Measurements from ENCODE around the gene KCNH8.

KCNH8 gene

DNA sequence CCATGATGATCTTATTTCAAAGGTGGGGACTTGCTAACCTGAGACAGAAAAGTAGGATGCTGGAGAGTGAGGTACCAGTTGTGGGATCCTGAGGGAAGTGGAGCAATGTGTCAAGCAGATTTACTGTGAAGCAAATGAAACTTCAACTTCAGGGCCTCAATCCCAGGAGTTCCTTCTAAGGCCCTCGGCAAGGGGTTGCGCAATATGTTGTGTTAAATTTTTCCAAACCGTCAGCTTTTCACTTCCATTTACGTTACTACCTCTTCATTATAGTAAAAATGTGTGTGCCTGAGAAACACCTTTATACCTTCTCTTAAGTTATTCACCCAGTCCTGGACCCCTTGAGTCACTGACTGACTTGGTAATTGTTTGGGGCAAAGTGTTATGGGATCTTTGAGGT is 42.5 kb upstream of the KCNH8 start (continued):
- TF ChIP-seq, protein P1, sequence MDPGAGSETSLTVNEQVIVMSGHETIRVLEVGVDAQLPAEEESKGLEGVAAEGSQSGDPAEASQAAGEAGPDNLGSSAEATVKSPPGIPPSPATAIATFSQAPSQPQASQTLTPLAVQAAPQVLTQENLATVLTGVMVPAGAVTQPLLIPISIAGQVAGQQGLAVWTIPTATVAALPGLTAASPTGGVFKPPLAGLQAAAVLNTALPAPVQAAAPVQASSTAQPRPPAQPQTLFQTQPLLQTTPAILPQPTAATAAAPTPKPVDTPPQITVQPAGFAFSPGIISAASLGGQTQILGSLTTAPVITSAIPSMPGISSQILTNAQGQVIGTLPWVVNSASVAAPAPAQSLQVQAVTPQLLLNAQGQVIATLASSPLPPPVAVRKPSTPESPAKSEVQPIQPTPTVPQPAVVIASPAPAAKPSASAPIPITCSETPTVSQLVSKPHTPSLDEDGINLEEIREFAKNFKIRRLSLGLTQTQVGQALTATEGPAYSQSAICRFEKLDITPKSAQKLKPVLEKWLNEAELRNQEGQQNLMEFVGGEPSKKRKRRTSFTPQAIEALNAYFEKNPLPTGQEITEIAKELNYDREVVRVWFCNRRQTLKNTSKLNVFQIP (CRISPR knock-in tag; IDR thresholded peaks at IDR 0.05; ENCODE audit: borderline replicate concordance, low read depth) = no peak
- no peak for TF ChIP-seq ZFP3 (CRISPR knock-in tag; IDR thresholded peaks at IDR 0.05)
- TF ChIP-seq PPARA (CRISPR knock-in tag; IDR thresholded peaks at IDR 0.05; ENCODE audit: borderline replicate concordance) = no peak
- TF ChIP-seq ESRRG (CRISPR knock-in tag; IDR thresholded peaks at IDR 0.05) = no peak
- TF ChIP-seq CSDC2 (CRISPR knock-in tag; IDR thresholded peaks at IDR 0.05) = no peak
- TF ChIP-seq TCF4 (CRISPR knock-in tag; IDR thresholded peaks at IDR 0.05; ENCODE audit: borderline replicate concordance) = no peak

DNA sequence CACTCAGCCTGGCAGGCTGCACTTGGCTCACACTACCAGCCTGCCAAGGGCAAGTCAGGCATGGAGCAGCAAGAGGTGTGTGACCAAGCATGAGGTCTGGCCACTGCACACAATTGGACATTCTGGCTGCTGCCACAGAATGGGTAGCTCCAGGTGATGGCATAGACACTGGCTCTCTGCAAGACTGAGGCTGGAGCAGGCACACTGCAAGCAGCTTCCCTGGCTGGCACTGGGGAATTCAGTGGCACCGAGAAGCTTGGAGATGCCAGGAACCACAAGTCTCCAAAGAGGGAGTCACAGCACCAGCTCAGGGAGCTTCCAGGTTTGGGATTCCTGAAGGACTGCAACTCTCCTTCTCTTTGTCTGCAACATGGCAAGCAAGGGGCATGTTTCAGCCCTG is 42.0 kb upstream of the KCNH8 start:
- no peak for TF ChIP-seq ISL1 (CRISPR knock-in tag; IDR thresholded peaks at IDR 0.05)
- TF ChIP-seq ESRRG (CRISPR knock-in tag; IDR thresholded peaks at IDR 0.05) = no peak
- no peak for TF ChIP-seq GLIS3 (CRISPR knock-in tag; IDR thresholded peaks at IDR 0.05)
- no peak for ATAC-seq

DNA sequence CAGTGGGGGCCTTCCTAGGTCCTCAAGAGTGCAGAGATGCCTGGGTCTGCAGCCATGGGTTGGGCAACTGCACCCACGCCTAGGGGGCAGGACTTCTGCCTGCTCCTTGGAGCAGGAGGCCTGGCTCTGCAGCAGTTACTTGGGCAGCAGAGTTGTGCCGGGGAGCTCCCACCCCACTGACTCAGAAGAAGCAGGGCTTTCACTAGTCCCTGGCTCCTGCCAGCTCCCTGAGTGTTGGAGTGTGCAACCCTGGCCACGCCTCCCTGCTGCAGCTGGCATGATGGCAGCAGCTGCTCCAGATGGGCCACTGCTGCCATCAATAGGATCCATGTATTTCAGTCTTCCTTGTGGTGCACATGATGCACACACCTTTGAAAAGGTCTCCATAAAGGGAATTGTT is 40.6 kb upstream of the KCNH8 start:
- no peak for ATAC-seq
- TF ChIP-seq, protein P2, sequence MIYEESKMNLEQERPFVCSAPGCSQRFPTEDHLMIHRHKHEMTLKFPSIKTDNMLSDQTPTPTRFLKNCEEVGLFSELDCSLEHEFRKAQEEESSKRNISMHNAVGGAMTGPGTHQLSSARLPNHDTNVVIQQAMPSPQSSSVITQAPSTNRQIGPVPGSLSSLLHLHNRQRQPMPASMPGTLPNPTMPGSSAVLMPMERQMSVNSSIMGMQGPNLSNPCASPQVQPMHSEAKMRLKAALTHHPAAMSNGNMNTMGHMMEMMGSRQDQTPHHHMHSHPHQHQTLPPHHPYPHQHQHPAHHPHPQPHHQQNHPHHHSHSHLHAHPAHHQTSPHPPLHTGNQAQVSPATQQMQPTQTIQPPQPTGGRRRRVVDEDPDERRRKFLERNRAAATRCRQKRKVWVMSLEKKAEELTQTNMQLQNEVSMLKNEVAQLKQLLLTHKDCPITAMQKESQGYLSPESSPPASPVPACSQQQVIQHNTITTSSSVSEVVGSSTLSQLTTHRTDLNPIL (CRISPR knock-in tag; IDR thresholded peaks at IDR 0.05; ENCODE audit: low read depth) = no peak
- TF ChIP-seq GLIS3 (CRISPR knock-in tag; IDR thresholded peaks at IDR 0.05) (no peak), ZC3H10 (CRISPR knock-in tag; IDR thresholded peaks at IDR 0.05) (no peak), OSR1 (CRISPR knock-in tag; IDR thresholded peaks at IDR 0.05) (no peak), ZNF565 (CRISPR knock-in tag; conservative IDR thresholded peaks at IDR 0.05; ENCODE audit: low read depth) (no peak), ARNTL (CRISPR knock-in tag; IDR thresholded peaks at IDR 0.05; ENCODE audit: borderline replicate concordance, low read depth) (no peak), ZNF8 (CRISPR knock-in tag; IDR thresholded peaks at IDR 0.05) (no peak), TCF4 (CRISPR knock-in tag; IDR thresholded peaks at IDR 0.05; ENCODE audit: borderline replicate concordance) (no peak), SNAI2 (CRISPR knock-in tag; IDR thresholded peaks at IDR 0.05) (no peak), ZFP3 (CRISPR knock-in tag; IDR thresholded peaks at IDR 0.05) (no peak), TOX (CRISPR knock-in tag; IDR thresholded peaks at IDR 0.05; ENCODE audit: borderline replicate concordance) (no peak), ESRRG (CRISPR knock-in tag; IDR thresholded peaks at IDR 0.05) (no peak), PPARA (CRISPR knock-in tag; IDR thresholded peaks at IDR 0.05; ENCODE audit: borderline replicate concordance) (no peak), BACH2 (CRISPR knock-in tag; IDR thresholded peaks at IDR 0.05; ENCODE audit: borderline replicate concordance) (no peak)
- TF ChIP-seq, protein P1 (CRISPR knock-in tag; IDR thresholded peaks at IDR 0.05; ENCODE audit: borderline replicate concordance, low read depth) = no peak
- TF ChIP-seq, protein P3, sequence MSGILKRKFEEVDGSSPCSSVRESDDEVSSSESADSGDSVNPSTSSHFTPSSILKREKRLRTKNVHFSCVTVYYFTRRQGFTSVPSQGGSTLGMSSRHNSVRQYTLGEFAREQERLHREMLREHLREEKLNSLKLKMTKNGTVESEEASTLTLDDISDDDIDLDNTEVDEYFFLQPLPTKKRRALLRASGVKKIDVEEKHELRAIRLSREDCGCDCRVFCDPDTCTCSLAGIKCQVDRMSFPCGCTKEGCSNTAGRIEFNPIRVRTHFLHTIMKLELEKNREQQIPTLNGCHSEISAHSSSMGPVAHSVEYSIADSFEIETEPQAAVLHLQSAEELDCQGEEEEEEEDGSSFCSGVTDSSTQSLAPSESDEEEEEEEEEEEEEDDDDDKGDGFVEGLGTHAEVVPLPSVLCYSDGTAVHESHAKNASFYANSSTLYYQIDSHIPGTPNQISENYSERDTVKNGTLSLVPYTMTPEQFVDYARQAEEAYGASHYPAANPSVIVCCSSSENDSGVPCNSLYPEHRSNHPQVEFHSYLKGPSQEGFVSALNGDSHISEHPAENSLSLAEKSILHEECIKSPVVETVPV (CRISPR knock-in tag; IDR thresholded peaks at IDR 0.05) = no peak
- TF ChIP-seq, protein P4, sequence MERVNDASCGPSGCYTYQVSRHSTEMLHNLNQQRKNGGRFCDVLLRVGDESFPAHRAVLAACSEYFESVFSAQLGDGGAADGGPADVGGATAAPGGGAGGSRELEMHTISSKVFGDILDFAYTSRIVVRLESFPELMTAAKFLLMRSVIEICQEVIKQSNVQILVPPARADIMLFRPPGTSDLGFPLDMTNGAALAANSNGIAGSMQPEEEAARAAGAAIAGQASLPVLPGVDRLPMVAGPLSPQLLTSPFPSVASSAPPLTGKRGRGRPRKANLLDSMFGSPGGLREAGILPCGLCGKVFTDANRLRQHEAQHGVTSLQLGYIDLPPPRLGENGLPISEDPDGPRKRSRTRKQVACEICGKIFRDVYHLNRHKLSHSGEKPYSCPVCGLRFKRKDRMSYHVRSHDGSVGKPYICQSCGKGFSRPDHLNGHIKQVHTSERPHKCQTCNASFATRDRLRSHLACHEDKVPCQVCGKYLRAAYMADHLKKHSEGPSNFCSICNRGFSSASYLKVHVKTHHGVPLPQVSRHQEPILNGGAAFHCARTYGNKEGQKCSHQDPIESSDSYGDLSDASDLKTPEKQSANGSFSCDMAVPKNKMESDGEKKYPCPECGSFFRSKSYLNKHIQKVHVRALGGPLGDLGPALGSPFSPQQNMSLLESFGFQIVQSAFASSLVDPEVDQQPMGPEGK (CRISPR knock-in tag; IDR thresholded peaks at IDR 0.05; ENCODE audit: borderline replicate concordance) = no peak

DNA sequence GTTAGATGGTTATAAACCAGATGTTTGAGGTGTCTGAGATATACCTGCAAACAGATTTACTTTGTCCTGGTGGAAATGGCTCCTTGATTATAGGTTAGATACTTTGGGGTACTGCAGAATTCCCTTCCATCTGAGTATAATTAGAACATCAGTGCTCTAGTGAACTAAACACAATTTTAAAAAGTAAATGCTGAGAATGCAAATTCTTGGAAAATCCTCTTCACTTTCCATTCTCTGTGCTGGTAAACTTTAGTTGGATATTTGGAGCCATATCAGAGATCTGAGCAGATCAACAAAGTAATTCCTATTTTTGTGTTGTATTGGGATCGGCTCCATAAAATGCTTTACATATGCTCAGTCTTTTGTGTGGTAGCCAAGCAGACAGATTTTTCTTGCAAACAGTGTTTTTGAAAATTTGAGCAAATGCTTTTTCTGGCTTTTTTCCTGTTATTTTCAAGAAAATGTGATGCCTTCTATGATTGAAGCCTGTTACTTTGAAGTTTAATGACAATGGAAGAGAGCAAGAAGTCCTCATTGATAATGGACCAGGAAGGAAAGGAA is 37.9 kb upstream of the KCNH8 start:
- no peak for ATAC-seq
- TF ChIP-seq ZNF565 (CRISPR knock-in tag; conservative IDR thresholded peaks at IDR 0.05; ENCODE audit: low read depth) (no peak), ZFP30 (CRISPR knock-in tag; IDR thresholded peaks at IDR 0.05) (no peak), ARNTL (CRISPR knock-in tag; IDR thresholded peaks at IDR 0.05; ENCODE audit: borderline replicate concordance, low read depth) (no peak), RARB (CRISPR knock-in tag; IDR thresholded peaks at IDR 0.05) (no peak), ZC3H10 (CRISPR knock-in tag; IDR thresholded peaks at IDR 0.05) (no peak), TOX (CRISPR knock-in tag; IDR thresholded peaks at IDR 0.05; ENCODE audit: borderline replicate concordance) (no peak), ZFP3 (CRISPR knock-in tag; IDR thresholded peaks at IDR 0.05) (no peak), ZNF70 (CRISPR knock-in tag; IDR thresholded peaks at IDR 0.05) (no peak), CSDC2 (CRISPR knock-in tag; IDR thresholded peaks at IDR 0.05) (no peak), GLIS3 (CRISPR knock-in tag; IDR thresholded peaks at IDR 0.05) (no peak), OSR1 (CRISPR knock-in tag; IDR thresholded peaks at IDR 0.05) (no peak), ISL1 (CRISPR knock-in tag; IDR thresholded peaks at IDR 0.05) (no peak)
- TF ChIP-seq, protein P2 (CRISPR knock-in tag; IDR thresholded peaks at IDR 0.05; ENCODE audit: low read depth) = no peak
- TF ChIP-seq, protein P3 (CRISPR knock-in tag; IDR thresholded peaks at IDR 0.05) = no peak
- TF ChIP-seq, protein P1 (CRISPR knock-in tag; IDR thresholded peaks at IDR 0.05; ENCODE audit: borderline replicate concordance, low read depth) = no peak

Measured in SK-N-SH treated with all-trans-retinoic acid at 6 μM for 48 hours (cell line).